ENCODE data around the gene ZNF25. TPM values are rescaled to one million over a fixed set of nuclear protein-coding genes. Genes with fewer than 3 reads are reported as not detected.
A peak's percentile ranks its signal among the peaks of the same experiment; 100 is the strongest.

ZNF25 gene
- total RNA-seq, 1 experiment from 2014 or later, result 1.7 TPM

DNA sequence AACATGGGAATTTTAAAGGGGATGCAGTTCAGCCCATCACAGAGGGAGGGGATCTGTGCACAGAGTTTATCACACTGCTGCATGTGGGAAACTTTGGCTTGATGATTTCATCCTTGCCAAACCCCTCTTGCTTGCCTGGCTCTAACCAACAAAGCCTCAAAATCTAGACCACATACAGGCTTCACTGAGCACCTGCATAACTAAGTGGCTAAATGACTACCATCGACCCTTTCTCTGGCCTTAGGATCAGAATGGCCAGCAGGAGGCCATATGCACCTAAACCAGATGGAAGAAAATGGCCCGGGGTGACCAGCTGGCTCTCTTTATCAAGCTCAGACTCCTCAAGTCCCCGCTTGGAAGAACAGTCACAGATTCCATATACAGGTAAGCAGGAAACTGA, 15.6 kb upstream of the ZNF25 start:
- H3K27me3 Mint-ChIP-seq (ENCODE audit: insufficient read depth, unreplicated experiment), result no peaks in the 10 kb centered on the region
- no peak overlapping the region for H3K4me3 Mint-ChIP-seq (ENCODE audit: unreplicated experiment)
- ChIA-PET CTCF (interaction anchor here (1.3 kb wide), 1 partner anchor 15 kb away, joined by 5 read pairs; the partner anchor contains the start of gene ZNF25), POLR2A (no interaction called here)
- Histone ChIP-seq H3K9me3 (0 out of 2 replicates have a peak, but pooled peaks cover 3% of the 10 kb centered on the region), H3K4me3 (ENCODE audit: low read depth, low read length) (no peak overlapping the region), H3K36me3 (ENCODE audit: control insufficient read depth, insufficient read depth, low read length) (no peaks in the 10 kb centered on the region), H3K4me1 (no peaks in the 10 kb centered on the region), H3K27me3 (replicated peaks; ENCODE audit: control insufficient read depth, insufficient read depth, low read length) (no peaks in the 10 kb centered on the region)
- no peaks in the 10 kb centered on the region for H3K36me3 Mint-ChIP-seq (ENCODE audit: insufficient read depth, unreplicated experiment)
- H3K9me3 Mint-ChIP-seq (ENCODE audit: unreplicated experiment), result peaks cover 10% of the 10 kb centered on the region
- intact Hi-C loops (cut with micrococcal nuclease; ENCODE audit: unreplicated experiment), result no loop called here
- no TSS peak for BruUV-seq (replicated peaks)
- DNase-seq, result no peak
- no peaks in the 10 kb centered on the region for H3K4me1 Mint-ChIP-seq (ENCODE audit: low read depth, unreplicated experiment)
- TF ChIP-seq, protein P1, sequence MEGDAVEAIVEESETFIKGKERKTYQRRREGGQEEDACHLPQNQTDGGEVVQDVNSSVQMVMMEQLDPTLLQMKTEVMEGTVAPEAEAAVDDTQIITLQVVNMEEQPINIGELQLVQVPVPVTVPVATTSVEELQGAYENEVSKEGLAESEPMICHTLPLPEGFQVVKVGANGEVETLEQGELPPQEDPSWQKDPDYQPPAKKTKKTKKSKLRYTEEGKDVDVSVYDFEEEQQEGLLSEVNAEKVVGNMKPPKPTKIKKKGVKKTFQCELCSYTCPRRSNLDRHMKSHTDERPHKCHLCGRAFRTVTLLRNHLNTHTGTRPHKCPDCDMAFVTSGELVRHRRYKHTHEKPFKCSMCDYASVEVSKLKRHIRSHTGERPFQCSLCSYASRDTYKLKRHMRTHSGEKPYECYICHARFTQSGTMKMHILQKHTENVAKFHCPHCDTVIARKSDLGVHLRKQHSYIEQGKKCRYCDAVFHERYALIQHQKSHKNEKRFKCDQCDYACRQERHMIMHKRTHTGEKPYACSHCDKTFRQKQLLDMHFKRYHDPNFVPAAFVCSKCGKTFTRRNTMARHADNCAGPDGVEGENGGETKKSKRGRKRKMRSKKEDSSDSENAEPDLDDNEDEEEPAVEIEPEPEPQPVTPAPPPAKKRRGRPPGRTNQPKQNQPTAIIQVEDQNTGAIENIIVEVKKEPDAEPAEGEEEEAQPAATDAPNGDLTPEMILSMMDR (IDR thresholded peaks at IDR 0.05; ENCODE audit: insufficient read depth in 1 of 2, low read depth in 1 of 2, low read length in 1 of 2, severe bottlenecking in 1 of 2, unreplicated experiment in 1 of 2), result peak in 1 of 2 experiments; percentile 33
- H3K27ac Mint-ChIP-seq (ENCODE audit: unreplicated experiment), result no peak overlapping the region

DNA sequence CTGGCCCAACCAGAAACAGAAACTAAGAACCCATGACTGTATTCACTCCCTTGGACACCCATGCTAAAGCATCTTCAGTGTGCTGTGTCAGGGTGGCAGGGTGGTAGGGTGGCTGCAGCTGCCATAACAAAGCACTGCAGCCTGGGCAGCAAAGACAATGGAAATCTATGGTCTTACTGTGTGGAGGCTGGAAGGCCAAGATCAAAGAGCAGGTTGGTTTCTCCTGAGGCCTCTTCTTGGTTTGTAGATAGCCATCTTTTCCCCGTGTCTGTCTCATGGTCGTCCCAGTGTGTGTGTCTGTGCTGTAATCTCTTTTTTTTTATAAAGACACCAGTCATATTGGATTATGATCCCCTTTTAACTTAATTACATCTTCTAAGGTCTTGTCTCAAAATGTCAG, 15.2 kb upstream of the ZNF25 start:
- Histone ChIP-seq H3K9me3 (0 out of 2 replicates have a peak, but pooled peaks cover 4% of the 10 kb centered on the region), H3K4me1 (no peaks in the 10 kb centered on the region), H3K36me3 (ENCODE audit: control insufficient read depth, insufficient read depth, low read length) (no peaks in the 10 kb centered on the region), H3K4me3 (ENCODE audit: low read depth, low read length) (no peak overlapping the region), H3K27me3 (replicated peaks; ENCODE audit: control insufficient read depth, insufficient read depth, low read length) (no peaks in the 10 kb centered on the region)
- intact Hi-C loops (cut with micrococcal nuclease; ENCODE audit: unreplicated experiment), result no loop called here
- H3K27ac Mint-ChIP-seq (ENCODE audit: unreplicated experiment), result no peak overlapping the region
- H3K4me1 Mint-ChIP-seq (ENCODE audit: low read depth, unreplicated experiment), result no peaks in the 10 kb centered on the region
- peaks cover 7% of the 10 kb centered on the region for H3K9me3 Mint-ChIP-seq (ENCODE audit: unreplicated experiment)
- no peaks in the 10 kb centered on the region for H3K36me3 Mint-ChIP-seq (ENCODE audit: insufficient read depth, unreplicated experiment)
- no peak overlapping the region for H3K4me3 Mint-ChIP-seq (ENCODE audit: unreplicated experiment)
- POLR2A ChIA-PET, result no interaction called here
- no peaks in the 10 kb centered on the region for H3K27me3 Mint-ChIP-seq (ENCODE audit: insufficient read depth, unreplicated experiment)
- no peak for DNase-seq
- no TSS peak for BruUV-seq (replicated peaks)
- CTCF ChIA-PET, result no interaction called here
- TF ChIP-seq, protein P1 (IDR thresholded peaks at IDR 0.05; ENCODE audit: insufficient read depth in 1 of 2, low read depth in 1 of 2, low read length in 1 of 2, severe bottlenecking in 1 of 2, unreplicated experiment in 1 of 2), result no peak

DNA sequence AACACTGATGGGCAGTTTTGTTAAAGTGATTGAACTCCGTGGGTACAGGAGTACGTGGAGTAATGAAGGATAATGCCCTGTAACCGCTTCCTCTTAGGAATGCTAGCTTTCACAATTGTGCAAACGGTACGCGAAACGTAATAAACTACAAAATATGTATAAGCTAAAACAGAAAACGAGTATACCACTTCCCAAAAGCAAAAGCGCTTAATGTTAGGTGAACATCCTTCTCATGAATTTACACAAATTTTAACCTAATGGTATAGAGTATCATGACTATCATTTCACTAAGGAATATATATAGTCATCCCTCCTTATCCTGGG, 395 bp upstream of the ZNF25 start:
- TF ChIP-seq, protein P1 (IDR thresholded peaks at IDR 0.05; ENCODE audit: insufficient read depth in 1 of 2, low read depth in 1 of 2, low read length in 1 of 2, severe bottlenecking in 1 of 2, unreplicated experiment in 1 of 2), result no peak
- no peak for DNase-seq
- no peaks in the 10 kb centered on the region for H3K9me3 Mint-ChIP-seq (ENCODE audit: unreplicated experiment)
- H3K4me1 Mint-ChIP-seq (ENCODE audit: low read depth, unreplicated experiment), result peaks cover 7% of the 10 kb centered on the region
- Histone ChIP-seq H3K27me3 (replicated peaks; ENCODE audit: control insufficient read depth, insufficient read depth, low read length) (no peaks in the 10 kb centered on the region), H3K9me3 (peaks cover 3% of the 10 kb centered on the region), H3K36me3 (ENCODE audit: control insufficient read depth, insufficient read depth, low read length) (no peaks in the 10 kb centered on the region), H3K4me1 (no peaks in the 10 kb centered on the region), H3K4me3 (ENCODE audit: low read depth, low read length) (peak overlapping the region; percentile 50)
- peak overlapping the region; percentile 81 for H3K4me3 Mint-ChIP-seq (ENCODE audit: unreplicated experiment)
- H3K27ac Mint-ChIP-seq (ENCODE audit: unreplicated experiment), result peak overlapping the region; percentile 94
- ChIA-PET CTCF (interaction anchor here (0.6 to 1.8 kb wide), 13 partner anchors 16 to 1781 kb away, joined by 3 to 30 read pairs (median 4); partner anchors contain the start of gene ZNF33A), POLR2A (interaction anchor here (0.7 to 1.4 kb wide), 5 partner anchors 20 to 175 kb away, joined by 3 to 6 read pairs (median 4); partner anchors contain the start of gene ZNF33A)
- peaks cover 8% of the 10 kb centered on the region for H3K36me3 Mint-ChIP-seq (ENCODE audit: insufficient read depth, unreplicated experiment)
- no TSS peak for BruUV-seq (replicated peaks)
- intact Hi-C loops (cut with micrococcal nuclease; ENCODE audit: unreplicated experiment), result loop anchor here (1.0 kb wide), 4 partner anchors 33 to 426 kb away; partner anchors contain the start of genes ZNF248, ZNF33A and ZNF37A
- no peaks in the 10 kb centered on the region for H3K27me3 Mint-ChIP-seq (ENCODE audit: insufficient read depth, unreplicated experiment)
